HG03159 (cell line): ENCODE data around the gene ALDH1A1.

Source experiments
- ATAC-seq: cut with Tn5 transposase; IDR thresholded peaks from one replicate; pipeline ENCODE4 v1.9.1; 2021; ENCODE audit warnings: mild to moderate bottlenecking, moderate library complexity; ENCODE audit not compliant: unreplicated experiment

Gene ALDH1A1

DNA sequence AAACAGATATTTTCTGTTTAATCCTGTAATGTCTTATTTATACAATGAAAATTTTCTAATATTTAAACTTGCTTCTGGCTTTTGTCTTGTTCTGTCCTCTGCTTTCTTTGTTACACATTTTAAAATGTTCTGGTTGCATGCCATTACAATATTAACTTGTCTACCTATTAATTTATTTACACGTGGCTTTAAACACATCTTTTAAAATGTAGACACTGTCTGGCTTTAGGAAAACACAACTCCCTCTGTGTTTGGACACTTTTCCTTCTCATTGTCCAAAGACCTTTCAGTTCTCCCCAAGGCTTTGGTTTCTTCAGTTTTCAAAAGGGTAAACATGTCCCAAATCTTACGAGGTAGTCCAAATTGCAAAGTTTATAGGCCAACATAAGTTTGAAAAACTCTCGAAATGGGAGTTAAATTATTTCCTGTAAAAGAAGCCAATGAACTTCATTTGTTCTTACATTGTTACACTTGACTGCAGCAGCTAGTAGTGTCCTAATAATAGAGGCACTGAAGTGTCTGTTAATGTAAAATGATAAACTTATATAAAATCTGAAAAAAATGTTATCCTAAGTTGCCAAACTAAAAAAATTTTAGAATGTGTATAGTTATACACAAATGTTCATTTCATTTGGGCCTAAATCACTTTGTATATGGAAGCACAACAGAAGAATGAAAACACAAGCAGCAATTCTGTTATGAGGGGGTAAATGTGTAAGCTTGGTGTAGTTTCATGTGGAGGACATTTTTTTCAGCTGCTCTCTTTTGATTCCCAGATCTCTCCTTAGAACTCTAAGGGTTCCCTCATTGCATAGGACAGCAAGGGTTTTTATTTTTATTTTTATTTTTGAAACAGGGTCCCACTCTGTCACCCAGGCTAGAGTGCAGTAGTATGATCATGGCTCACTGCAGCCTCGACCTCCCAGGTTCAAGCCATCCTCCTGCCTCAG, 53.8 kb downstream of the ALDH1A1 start:
- no peak for ATAC-seq

DNA sequence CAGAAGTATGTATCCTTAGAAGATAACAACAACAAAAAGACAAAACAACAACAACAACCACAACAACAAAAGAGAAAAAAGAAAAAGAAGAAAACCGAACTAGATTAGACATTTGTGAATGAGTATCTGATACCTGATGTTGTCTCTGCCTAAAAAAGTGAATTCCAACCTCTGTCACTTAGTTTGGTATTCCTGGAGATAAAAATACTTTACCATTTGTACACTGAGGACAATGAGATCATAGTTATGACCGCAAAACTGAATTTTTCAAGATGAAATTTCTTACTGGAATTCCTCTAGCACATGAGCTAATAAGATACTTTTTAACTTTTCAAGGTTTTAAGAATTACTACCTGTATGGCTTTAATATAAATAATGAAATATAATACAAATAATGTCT, 54.5 kb downstream of the ALDH1A1 start:
- ATAC-seq, result no peak

DNA sequence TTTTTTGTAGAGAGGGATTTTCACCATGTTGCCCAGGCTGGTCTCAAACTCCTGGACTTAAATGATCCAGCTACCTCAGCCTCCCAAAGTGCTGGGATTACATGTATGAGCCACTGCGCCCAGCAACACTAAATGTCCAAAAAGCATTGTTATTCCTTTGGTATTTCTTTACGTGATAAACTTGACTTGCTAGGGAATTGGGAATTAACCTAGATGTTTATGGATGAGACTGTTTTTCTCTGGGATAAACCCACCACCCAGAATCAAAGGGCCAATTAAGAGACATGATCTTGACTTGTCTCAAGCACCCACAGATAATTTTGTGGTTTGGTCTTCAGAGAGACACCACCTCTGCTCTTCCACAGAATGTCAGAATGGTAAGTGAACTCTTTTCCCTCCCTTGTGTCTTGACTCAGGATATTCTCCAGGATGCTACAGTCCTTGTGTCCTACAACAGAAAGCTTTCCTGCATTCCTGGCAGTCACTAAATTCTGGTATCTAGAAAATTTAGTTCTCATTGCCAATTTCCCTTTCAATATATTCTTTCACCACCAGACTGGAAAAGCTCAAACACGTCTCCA, 55.7 kb downstream of the ALDH1A1 start:
- ATAC-seq, result no peak

DNA sequence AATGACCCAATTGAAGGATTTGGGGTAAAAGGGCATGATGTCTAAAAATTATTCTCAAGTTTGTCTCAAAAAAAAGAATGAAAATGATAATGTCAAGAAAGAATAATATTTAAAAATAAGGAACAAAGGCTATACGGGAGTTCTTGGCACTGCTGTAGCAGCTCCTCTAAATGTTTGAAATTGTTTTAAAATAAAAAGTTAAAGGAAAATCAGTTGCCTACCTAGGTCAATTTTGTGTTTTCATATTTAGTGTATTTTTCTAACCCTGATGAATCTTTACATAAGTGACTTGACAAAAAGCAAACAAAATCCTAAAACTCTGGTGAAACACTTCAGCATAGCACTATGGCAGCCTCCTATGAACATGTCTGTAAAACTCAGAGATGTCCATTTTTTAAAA, 56.4 kb downstream of the ALDH1A1 start:
- ATAC-seq, result no peak

DNA sequence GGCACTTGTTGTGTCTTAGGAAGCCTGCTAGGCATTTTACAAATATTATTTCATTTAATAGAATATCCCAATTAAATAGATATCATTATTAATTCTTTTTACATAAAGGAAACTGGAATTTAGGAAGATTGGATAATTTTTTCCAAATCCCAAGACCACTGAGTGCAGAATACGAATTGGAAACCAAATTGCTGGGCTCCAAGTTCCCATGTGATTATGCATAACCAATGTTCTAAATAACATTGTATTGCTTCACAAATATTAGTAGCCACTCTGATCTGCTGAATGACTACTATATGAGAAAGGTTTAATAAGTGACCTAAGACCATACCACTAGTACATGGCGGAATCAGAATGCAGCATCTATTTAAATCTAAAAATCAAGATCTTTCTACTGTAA, 57.7 kb downstream of the ALDH1A1 start:
- ATAC-seq, result no peak

DNA sequence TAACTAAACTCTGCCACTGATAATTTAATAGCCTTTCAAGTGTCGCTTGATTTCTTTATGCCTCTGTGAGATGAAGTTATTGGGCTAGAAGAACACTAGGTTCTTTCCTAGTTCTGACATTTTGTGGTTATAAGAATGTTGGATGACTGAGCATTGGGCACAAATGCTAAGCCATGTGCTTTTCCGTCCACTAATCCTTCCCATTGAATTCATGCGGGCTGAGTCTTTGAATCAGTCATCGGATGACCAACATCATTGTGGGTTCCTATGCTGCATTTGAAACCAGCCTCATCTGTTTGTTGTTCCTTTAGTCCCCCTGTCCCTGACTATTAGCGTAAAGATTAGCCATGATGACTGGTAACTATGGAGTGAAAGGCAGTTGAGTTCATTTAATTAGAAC, 58.5 kb downstream of the ALDH1A1 start:
- no peak for ATAC-seq

DNA sequence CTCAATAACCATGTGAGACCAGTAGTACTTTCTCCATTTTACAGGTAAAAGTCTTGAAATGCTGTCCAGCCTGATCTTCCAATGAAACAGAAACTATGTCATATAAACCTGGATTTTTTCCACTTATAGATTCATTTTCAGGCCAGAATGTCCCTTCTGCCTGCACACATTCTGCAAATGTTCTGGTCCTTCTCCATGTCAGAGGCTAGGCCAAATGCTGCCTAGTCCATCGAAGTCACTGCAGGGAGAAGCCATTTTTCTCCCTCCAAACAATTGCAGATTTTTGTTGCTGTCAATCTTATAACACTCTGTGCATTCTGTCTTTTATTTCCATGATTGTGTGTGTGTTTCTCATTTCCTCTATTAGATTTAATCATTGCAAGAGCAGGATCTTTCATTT, 59.4 kb downstream of the ALDH1A1 start:
- ATAC-seq, result no peak

DNA sequence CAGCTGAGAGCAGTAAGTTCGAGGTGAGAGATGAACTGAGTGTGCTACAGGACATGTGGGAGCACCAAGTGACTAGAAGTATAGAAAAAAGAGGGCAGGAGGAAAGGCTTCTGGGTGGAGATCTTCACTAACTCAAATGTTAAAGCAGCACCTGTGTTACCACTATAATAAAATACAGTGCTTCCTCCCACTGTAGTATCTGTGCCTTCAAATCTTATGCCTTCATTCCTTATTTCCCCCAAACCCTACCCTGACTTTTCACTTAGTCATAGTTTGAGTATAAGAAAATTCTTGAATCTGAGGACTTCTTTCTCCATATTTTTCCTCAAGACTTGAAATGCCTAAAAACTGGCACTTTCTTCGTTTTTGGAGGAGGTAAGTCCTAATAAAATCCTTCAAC, 61.8 kb downstream of the ALDH1A1 start:
- no peak for ATAC-seq

DNA sequence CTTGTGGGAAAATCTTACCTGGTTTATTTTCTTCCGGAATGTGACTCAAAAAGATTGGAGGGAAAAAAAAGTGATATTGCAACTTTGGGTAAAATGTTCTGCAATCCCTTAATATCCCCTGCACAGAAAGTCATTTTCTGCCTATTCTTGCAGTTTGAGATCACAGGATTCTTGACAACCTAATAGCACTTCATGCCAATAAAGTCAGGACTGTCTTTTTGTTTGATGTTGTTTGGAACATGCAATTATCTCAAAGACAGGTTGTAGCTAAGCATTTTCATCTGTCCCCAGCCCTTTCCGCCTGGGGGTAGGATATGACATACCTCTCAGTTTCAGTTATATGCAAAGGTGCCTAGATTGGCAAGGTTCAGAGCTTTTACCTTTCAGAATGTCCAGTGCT, 63.9 kb downstream of the ALDH1A1 start:
- ATAC-seq, result no peak

DNA sequence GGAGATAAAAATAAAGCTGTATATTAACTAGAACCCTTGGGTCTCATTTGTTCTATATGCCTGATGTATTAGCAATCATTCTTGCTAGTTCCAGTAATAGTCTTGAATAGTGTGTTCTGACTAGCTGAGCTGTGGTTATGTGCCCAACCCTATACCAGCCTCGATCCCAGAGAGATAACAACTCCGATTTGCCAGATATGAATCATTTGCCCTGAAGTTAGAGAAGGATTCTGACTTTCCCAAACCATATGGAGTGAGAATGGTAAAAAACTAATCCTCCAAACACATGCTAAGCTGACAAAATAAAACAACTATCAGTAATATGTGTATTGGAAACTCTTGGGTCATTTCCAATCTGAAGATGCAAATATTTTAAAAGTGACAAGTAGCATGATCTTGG, 64.8 kb downstream of the ALDH1A1 start:
- ATAC-seq, result no peak

DNA sequence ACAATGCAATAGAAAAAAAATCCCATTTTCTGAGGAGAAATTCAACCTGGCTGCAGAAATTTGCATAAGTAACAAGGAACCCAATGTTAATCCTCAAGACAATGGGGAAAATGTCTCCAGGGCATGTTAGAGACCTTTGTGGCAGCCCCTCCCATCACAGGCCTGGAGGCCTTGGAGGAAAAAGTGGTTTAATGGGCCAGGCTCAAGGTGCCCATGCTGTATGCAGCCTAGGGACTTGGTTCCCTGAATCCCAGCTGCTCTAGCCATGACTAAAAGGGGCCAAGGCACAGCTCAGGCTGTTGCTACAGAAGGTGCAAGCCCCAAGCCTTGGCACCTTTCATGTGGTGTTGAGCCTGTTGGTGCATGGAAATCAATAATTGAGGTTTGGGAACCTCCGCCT, 66.5 kb downstream of the ALDH1A1 start:
- ATAC-seq, result no peak

DNA sequence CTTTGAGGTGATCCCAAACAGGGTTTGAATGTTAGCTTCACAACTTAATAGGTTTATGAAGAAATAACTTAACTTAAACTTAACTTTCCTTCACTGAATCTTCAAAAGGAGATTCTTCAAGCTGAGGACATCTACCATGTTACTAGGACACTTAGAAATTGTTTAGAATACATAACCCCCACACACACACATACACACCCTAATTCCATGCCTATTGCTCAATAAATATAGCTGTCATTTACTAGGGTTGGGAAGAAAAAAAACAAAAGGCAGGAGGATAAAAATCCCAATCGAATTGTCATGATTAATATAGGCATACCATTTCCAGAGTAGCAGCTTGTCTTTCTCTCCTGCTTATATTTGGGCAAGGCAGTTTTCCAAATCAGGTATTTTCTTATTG, 68.3 kb downstream of the ALDH1A1 start:
- ATAC-seq, result no peak

DNA sequence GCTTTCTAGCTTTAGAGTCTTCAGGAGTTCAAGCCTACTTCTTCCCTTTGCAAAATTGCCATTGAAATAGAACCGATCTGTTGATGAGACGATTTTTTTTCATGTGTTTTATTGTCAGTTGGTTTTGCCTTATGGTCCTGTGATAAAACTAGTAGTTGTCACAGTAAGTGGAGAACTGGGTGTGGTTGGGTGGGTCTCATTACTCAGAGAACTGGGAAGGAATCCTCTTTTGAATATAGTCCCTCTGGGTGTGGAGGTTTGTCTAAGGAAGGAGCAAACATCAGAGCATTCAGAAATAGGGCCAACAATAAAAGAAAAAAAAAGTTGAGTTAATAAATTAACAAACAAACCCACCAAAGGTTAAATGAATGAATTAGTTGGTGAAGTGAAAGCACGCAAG, 69.0 kb downstream of the ALDH1A1 start:
- no peak for ATAC-seq

DNA sequence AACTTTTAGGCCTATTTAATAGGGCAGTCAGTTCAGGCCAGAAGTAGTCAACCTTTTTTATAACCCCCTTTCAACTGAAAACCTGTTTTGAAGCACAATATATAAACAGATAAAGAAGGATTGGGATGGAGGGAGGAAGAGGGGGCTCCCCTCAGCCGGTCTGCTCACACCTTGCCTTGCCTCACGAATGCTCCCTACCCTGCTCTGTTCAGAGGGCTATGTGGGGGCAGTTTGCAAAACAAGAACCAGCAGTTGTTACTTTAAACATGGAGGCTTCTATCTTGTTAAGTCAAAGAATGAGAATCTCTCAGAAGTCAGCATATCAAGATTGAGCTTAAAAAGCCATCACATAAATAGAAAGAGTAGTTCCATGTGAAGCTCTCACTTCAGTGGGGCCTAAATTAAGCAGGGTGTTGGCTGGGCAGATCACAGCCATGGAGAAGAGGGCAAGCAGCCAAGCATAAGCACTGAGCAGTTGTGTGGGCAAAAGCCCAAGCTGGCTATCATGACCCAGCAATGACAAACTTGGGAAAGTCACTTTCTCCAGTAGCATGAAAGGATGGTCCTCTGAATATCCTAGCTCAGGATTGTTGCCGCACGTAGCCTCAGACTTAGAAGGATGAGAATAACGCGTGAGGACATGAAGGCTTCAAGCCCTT, 70.6 kb downstream of the ALDH1A1 start:
- no peak for ATAC-seq

DNA sequence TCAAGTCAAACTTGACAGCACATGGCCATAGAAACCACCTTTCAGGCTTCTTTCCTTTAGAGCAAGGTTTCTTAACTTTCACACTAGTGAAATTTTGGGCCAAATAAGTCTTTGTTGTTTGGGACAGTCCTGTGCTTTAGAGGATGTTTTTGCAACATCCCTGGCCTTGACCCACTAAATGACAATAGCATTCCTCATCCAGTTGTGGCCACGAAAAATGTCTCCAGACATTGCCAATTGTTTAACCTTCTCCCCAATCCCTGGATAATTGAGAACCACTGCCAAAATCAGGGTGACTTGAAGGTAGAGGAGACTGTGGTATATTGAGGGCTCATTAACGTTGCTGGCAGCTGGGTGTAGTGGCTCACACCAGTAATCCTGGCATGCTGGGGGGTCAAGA, 72.0 kb downstream of the ALDH1A1 start:
- no peak for ATAC-seq

DNA sequence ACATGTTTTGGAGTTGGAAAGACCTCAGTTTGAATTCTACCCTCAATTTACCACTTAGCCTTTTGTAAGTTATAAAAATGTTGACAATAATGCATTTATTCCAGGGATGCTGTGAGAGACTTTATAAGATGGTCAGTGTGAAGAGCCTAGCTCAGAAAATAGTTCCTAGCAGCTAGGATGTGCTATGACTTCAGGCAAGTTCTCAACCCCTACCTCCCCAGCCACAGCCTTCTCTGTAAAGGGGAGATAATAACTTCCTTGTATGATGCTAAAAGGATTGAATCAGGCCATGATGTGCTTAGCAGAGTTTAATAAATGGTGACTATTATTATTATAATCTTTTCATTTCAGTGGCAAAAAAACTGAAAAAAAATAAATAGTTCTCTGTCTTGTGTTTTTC, 77.6 kb downstream of the ALDH1A1 start:
- no peak for ATAC-seq

DNA sequence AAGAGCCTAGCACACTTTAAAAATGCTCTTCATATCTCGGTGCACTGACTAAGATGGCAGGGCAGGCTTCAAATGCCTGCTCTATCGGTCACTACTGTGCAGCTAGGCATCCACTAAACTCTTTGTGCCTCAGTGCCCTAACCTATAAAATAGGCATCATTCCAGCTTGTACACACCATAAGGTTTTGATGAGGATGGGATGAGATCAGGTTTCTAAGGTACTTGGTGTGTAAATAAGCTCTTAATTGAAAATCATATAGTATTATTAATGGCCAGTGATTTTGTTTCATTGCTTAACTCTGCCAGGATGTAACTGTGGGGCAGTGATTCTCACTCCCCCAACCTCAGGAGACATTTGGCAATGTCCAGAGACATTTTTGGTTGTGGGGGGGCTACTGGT, 78.5 kb downstream of the ALDH1A1 start:
- no peak for ATAC-seq

DNA sequence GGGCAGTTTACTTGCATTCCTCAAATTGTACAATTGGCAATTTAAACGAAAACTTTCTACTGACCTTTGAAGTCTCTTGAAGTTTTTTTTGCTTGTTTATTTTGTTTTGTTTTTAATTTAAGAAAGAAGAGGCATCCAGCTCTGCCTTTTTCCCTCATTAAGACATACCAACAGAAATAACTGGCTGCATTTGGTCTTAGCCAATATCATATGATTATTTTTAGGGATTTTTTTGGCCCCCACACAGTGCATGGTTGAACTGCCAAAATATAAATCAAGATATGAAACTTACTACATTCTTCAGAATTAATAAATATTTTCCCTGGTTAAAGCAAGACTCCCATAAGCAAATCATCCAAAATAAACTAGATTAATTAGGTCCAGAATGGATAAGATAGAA, 79.4 kb downstream of the ALDH1A1 start:
- no peak for ATAC-seq

DNA sequence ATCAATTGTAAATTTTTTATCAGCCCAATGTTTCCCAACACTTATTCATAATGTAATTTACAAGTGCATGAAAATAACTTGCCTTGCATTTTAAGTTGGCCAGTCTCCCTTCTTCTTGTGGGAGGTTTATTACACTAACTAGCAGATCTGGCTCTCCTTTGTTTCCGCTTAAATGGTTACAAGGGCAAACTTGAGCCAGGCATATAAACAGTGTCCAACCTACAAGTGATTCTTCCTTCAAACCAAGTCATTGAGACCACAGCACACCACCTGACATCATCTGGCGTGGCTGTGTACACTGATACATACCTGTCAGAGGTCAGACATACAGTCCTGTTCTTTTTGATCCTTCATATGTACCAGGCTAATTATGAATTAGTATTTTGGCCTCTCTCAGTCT, 80.1 kb downstream of the ALDH1A1 start:
- ATAC-seq, result no peak

DNA sequence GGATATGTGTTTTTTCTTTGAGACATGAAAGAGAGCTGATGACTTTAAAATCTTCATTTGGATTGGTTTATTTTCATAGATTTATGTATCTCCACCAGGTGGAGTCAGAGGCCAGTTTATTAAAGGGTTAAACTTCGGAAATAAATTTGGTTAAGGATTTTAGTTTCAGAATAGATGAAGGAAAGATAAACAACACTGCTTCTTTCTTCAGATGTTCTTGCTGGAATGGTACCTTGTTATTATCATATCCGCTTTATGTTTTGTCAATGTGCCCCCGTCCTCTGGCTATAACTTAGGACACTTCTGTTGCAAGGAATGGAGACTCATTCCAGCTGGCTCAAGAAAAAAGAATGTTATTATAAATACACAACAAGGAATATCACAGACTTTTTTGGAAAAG, 81.2 kb downstream of the ALDH1A1 start:
- ATAC-seq, result no peak

DNA sequence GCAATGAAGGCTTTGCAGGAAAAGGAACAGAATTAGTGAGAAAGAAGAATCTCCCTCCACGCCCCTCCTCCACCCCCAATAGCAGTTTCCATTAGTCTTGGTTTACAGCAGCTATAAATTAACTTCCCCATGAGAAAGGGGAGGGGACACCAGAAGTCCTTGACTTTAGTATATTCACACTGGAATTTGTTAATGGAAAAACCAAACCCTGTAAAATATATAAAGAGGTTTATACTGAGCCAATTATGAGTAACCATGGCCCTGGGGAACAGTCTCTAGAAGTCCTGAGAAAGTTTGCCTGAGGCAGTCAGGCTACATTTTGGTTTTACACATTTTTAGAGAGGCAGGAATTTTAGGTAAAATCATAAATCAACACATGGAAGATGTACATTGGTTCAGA, 88.5 kb downstream of the ALDH1A1 start:
- no peak for ATAC-seq

DNA sequence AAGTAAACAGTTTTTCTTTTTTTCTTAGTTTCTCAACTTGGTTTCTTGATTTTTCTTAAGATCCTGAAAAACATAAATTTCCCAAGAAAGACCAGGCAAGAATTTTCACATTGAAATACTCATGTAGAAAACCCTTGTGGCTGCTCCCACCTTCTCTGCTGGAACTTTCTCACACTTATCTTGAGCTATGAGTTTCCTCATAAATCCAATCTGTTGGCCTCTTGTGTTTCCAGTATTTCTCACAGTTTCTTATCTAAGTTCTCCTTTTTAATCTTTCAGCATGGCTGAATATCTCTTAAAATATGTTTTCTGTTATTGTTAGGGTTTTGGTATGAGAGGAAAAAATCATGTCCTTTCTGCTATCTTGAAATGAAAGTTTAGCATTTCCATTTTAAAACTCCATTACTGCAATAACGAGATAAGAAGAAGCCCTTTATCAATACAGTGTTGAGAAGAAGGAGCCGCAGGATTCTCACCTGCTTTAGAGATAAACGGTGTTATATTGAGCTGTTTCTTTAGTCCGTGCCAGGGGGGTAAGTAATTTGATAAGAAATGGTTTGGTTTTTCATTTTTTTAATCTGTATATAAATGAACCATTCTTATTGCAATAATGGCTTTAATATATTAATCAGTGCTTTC, 89.3 kb downstream of the ALDH1A1 start:
- ATAC-seq, result no peak
